ENCODE measurements around the gene NPAS4. TPM values are rescaled to one million over a fixed set of nuclear protein-coding genes. Genes with fewer than 3 reads are reported as not detected.

Gene NPAS4
- total and polyA plus RNA-seq, 2 of the 13 experiments (the other 11 are each of a cell fraction or from before 2014, with no cell fraction given): not detected

DNA sequence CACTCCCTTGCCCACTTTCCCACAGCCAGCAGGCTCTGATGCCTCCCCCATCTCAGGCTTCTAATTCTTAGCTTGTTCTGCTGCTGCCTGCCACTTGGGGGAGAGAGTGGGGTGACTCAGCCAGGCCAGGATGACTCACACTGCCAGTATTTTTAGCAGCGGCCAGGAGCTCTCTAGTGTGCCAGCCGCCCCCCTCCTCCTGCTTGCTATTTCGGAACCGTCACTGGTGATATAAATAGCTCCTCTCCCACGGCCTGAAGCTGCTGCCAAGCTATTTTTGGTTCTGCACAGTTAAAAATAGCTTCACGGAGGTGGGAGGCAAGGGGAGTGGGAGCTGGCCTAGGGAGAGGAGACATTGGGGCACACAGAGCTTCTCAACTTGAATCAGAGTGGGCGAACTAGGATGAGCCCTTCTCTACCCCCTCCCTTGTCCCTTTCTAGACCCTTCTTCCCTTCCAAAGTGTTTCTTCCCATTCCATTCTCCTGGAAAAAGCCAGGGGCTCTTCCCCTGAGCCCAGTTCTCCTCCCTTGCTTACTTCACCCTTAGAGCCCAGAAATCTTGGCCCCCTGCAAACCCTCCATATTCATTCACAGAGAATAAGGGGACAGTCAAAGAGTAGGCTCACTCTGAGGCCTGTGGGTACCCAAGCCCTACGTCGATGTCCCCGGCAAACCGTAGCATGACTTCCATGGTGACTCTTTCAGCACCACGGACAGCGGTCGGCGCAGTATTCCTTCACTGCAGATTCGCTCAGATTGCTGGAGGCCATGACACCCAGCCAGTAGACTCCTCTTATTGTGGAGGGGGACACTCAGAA lies 2.5 kb upstream of the NPAS4 start:
- no peak overlapping the region for H2AFZ ChIP-seq (ENCODE audit: low read length)
- H3K27me3 ChIP-seq (ENCODE audit: control insufficient read depth in 1 of 2, insufficient read depth in 2 of 2, low read length in 2 of 2): peaks cover 0 to 14% of the 10 kb centered on the region in 2 experiments; a peak in 3 of 5 replicates
- no peak overlapping the region for H3K9ac ChIP-seq (ENCODE audit: insufficient read depth, low read depth, low read length)
- H3K4me1 ChIP-seq (ENCODE audit: insufficient read depth, low read length): no peaks in the 10 kb centered on the region
- H3K27ac ChIP-seq (ENCODE audit: extremely low read length, insufficient read depth, low read length): no peak overlapping the region
- CTCF ChIA-PET (ENCODE audit: low intra/inter-chr PET ratio, low total read pairs): no interaction called here
- in situ Hi-C loops (cut with HindIII; ENCODE audit: extremely low pct_ligation_motif_present, low pct_unique_long_range_greater_than_20kb) (loop anchor here (25.0 kb wide), 1 partner anchor 419 kb away; the partner anchor contains the start of gene RCE1), intact Hi-C loops (cut with micrococcal nuclease; ENCODE audit: unreplicated experiment) (no loop called here)
- no peak overlapping the region for H3K4me2 ChIP-seq (ENCODE audit: low read depth, low read length)
- H3K36me3 ChIP-seq (replicated peaks in 1 of 2; ENCODE audit: control insufficient read depth in 1 of 2, insufficient read depth in 2 of 2, low read length in 2 of 2): no peaks in the 10 kb centered on the region
- no peaks in the 10 kb centered on the region for H3K79me2 ChIP-seq (ENCODE audit: insufficient read depth, low read length)
- H4K20me1 ChIP-seq (ENCODE audit: insufficient read depth, low read length): peaks cover 16% of the 10 kb centered on the region; the same call in 1 of the 2 replicates
- no peak overlapping the region for H3K4me3 ChIP-seq (replicated peaks in 1 of 3; ENCODE audit: insufficient read depth in 1 of 3, low read depth in 2 of 3, low read length in 3 of 3)
- FAIRE-seq: no peak
- no peaks in the 10 kb centered on the region for H3K9me3 ChIP-seq (ENCODE audit: low read length)
- no TSS peak for BruUV-seq (replicated peaks)
- WGBS (ENCODE audit: low lambda C conversion rate): 9% methylated on average over 16 of the region's 16 CpGs
- POLR2A ChIA-PET: no interaction called here
- peak; percentile 77 for ATAC-seq
- DNase-seq (ENCODE audit: low spot score): peak; percentile 53
- TF ChIP-seq NR3C1 (CRISPR knock-in tag; IDR thresholded peaks at IDR 0.05) (no peak), ZNF235 (CRISPR knock-in tag; IDR thresholded peaks at IDR 0.05; ENCODE audit: borderline replicate concordance) (peak; percentile 47; the same call in 1 of the 2 replicates), ZNF326 (CRISPR knock-in tag; IDR thresholded peaks at IDR 0.05; ENCODE audit: borderline replicate concordance) (no peak), JUNB (CRISPR knock-in tag; IDR thresholded peaks at IDR 0.05; ENCODE audit: borderline replicate concordance) (peak; percentile 60; the same call in 1 of the 2 replicates), MAFK (conservative IDR thresholded peaks at IDR 0.05 in 1 of 2, IDR thresholded peaks at IDR 0.05 in 1 of 2; ENCODE audit: low read length in 2 of 2) (no peak), EP300 (IDR thresholded peaks at IDR 0.05; ENCODE audit: low read depth in 2 of 2, low read length in 2 of 2) (no peak), EP300 (CRISPR knock-in tag; IDR thresholded peaks at IDR 0.05; ENCODE audit: borderline replicate concordance) (no peak), NR2F1 (CRISPR knock-in tag; IDR thresholded peaks at IDR 0.05) (no peak; a peak in 1 of 4 replicates), ZBTB7A (CRISPR knock-in tag; IDR thresholded peaks at IDR 0.05) (peak; percentile 65; the same call in 1 of the 2 replicates), NPAS2 (CRISPR knock-in tag; IDR thresholded peaks at IDR 0.05; ENCODE audit: borderline replicate concordance) (0 out of 2 replicates have a peak, but pooled peaks have one; percentile 49), ZNF292 (CRISPR knock-in tag; IDR thresholded peaks at IDR 0.05; ENCODE audit: borderline replicate concordance, low read depth) (no peak), ARHGAP35 (CRISPR knock-in tag; IDR thresholded peaks at IDR 0.05; ENCODE audit: borderline replicate concordance) (no peak), HHEX (CRISPR knock-in tag; IDR thresholded peaks at IDR 0.05) (no peak), ZBTB46 (CRISPR knock-in tag; IDR thresholded peaks at IDR 0.05; ENCODE audit: borderline replicate concordance) (no peak), ZZZ3 (CRISPR knock-in tag; IDR thresholded peaks at IDR 0.05; ENCODE audit: borderline replicate concordance) (no peak)
- TF ChIP-seq, protein P1, sequence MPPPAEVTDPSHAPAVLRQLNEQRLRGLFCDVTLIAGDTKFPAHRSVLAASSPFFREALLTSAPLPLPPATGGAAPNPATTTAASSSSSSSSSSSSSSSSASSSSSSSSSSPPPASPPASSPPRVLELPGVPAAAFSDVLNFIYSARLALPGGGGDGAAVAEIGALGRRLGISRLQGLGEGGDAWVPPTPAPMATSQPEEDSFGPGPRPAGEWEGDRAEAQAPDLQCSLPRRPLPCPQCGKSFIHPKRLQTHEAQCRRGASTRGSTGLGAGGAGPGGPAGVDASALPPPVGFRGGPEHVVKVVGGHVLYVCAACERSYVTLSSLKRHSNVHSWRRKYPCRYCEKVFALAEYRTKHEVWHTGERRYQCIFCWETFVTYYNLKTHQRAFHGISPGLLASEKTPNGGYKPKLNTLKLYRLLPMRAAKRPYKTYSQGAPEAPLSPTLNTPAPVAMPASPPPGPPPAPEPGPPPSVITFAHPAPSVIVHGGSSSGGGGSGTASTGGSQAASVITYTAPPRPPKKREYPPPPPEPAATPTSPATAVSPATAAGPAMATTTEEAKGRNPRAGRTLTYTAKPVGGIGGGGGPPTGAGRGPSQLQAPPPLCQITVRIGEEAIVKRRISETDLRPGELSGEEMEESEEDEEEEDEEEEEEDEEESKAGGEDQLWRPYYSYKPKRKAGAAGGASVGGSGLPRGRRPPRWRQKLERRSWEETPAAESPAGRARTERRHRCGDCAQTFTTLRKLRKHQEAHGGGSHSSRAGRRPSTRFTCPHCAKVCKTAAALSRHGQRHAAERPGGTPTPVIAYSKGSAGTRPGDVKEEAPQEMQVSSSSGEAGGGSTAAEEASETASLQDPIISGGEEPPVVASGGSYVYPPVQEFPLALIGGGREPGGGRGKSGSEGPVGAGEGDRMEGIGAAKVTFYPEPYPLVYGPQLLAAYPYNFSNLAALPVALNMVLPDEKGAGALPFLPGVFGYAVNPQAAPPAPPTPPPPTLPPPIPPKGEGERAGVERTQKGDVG (CRISPR knock-in tag; IDR thresholded peaks at IDR 0.05; ENCODE audit: borderline replicate concordance): no peak

All from HepG2 (cell line).